GM20000 (cell line): ENCODE results near the gene GOLGA6B.

Source experiments
- DNase-seq: peaks from one replicate; pipeline ENCODE4 v3.0.0; 2012; ENCODE audit warnings: low spot score
- CTCF ChIP-seq: IDR thresholded peaks from 2 replicates; pipeline ENCODE4 v1.5.1; 2012; ENCODE audit warnings: mild to moderate bottlenecking, control low read depth; ENCODE audit errors: extremely low read depth, missing control alignments

Gene GOLGA6B

GRCh38 chr15:72682772-72683171 lies 28.3 kb downstream of the GOLGA6B start:
- no peak for DNase-seq
- no peak for TF ChIP-seq CTCF

GRCh38 chr15:72685301-72685924 lies 30.9 kb downstream of the GOLGA6B start:
- no peak for DNase-seq

DNA sequence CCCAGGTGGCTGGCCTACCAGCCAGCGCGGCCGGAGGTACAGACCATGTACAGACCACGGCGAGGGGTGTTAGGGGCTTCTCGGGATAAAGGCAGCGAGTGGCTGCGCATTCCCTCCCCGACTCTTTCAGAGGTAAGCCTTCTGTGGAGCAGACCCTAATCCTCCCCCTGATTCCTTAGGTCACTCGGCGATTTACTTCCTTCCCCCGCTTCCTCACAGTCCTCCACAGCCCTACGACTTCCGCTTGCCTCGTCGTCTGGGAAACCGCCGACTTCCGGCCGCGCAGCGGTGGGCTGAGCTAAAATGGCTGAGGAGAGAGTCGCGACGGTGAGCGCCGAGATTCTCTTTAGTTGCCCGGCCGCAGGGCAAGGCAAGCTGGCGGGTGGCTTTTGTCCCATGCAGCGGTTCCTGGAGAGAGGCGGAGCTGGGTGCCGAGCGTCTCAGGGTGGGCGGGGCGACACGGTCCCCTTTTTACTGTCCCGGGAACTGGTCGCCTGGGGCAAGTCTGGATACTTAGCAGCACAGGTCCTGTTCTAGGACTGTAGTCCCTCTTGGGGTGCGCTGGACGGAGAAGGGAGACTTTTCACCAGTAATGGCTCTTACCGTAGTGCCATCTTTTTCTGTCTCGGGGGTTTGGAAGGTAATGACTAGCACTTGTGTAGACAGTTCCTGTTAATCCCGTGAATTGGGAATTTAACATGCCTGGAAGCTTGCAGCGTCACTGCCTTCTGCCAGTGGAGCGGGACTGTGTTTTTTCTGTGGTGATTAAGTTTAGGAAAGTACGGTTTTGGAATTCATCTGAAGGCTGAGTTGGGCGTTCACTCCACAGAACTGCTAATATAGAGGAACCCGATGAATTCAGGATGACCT lies 31.7 kb downstream of the GOLGA6B start, which contains the start of the genes BBS4 and HIGD2B:
BBS4 (plus strand) TSS at position 283 of the 870 bp plus-strand sequence; CDS start at position 304, 21 bp downstream.
HIGD2B (minus strand) TSS at position 258 of the 870 bp plus-strand sequence. CDS start 9,808 bp downstream, outside the sequence.
- TF ChIP-seq CTCF = no peak
- peak; percentile 80 for DNase-seq

More at GRCh38 chr15:72685301-72685924, 30.9 kb downstream of the GOLGA6B start:
- TF ChIP-seq CTCF = no peak

DNA sequence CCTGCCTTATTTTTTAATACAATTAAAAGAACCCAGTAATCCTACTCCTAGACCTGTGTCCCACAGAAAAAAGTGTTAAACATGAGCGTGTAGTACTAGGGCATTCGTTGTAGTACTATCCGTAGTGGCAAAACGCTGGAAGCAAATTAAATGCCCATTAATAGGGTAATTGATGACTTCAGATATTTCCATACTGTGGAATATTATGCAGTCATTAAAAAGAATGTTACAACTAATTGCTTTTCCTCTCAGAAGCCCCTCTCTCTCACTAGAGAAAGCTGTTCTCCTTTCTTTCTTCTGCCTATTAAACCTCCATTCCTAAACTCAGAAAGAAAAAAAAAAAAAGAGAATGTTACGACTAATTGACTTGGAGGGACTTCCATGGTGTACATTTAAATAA lies 34.2 kb downstream of the GOLGA6B start:
- no peak for DNase-seq

DNA sequence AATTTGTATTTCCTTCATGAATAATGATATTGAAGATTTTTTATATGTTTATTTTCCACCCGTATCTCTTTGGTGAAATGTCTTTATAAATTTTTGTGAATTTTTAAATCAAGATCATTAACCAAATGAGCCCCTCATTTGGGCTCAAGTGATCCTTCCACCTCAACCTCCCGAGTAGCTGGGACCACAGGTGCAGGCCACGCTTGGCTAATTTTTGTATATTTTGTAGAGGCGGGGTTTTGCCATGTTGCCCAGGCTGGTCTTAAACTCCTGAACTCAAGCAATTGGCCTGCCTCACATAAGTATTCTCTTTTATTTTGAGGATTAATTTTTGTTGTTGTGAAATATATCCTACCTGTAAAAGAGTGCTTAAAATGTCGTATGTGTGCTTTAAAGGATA lies 36.4 kb downstream of the GOLGA6B start:
- TF ChIP-seq CTCF = no peak
- no peak for DNase-seq

More for the DNA sequence above, 34.2 kb downstream of the GOLGA6B start:
- TF ChIP-seq CTCF = no peak

DNA sequence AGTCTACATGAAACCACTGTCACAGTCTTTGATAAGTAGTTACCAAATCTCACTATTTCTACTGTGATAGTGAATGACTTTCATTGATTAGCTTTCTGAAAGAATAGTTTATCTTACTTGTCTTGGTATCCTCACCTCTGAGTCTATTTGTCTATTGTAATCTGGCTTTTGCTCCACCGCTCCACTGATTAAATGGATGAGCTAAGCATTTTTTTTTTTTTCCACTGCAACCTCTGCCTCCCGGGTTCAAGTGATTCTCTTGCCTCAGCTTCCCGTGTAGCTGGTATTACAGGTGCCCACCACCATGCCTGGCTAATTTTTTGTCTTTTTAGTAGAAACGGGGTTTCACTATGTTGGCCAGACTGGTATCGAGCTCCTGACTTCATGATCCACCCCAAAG lies 44.4 kb downstream of the GOLGA6B start:
- TF ChIP-seq CTCF = no peak
- DNase-seq = no peak

- no peak for TF ChIP-seq CTCF
- no peak for DNase-seq
These were observed 45.6 kb downstream of the GOLGA6B start for GRCh38 chr15:72700076-72700475.
